K562 (cell line): ENCODE data around the gene ZSWIM3.

ENCODE experiments used
- C11orf30 ChIP-seq: fragments of 450-650 bp; IDR thresholded peaks from 2 replicates; pipeline ENCODE4 v1.6.1; 2016; ENCODE audit warnings: low read depth, mild to moderate bottlenecking
- HCFC1 ChIP-seq: IDR thresholded peaks from 2 replicates; pipeline ENCODE4 v1.6.1; 2012; ENCODE audit warnings: low read depth, low read length, improper control_type of control experiment
- HOXB6 ChIP-seq: fragments of 250-450 bp; sonication (Bioruptor Pico); IDR thresholded peaks from 2 replicates; pipeline ENCODE4 v1.5.1; 2022; ENCODE audit warnings: mild to moderate bottlenecking, borderline replicate concordance
- MTA2 ChIP-seq: fragments of 450-650 bp; IDR thresholded peaks from 2 replicates; pipeline ENCODE4 v1.6.1; 2016; ENCODE audit warnings: low read depth
- NCOR1 ChIP-seq: fragments of 450-650 bp; IDR thresholded peaks from 2 replicates; pipeline ENCODE4 v1.6.1; 2016; ENCODE audit warnings: mild to moderate bottlenecking, moderate library complexity
- NRF1 ChIP-seq, 2 experiments: fragments of 450-650 bp; IDR thresholded peaks in 1 of 2; conservative IDR thresholded peaks in 1 of 2; 2 replicates each; pipeline ENCODE4 v1.6.1; 2014; ENCODE audit warnings: mild to moderate bottlenecking in 2 of 2
- PHF8 ChIP-seq: fragments of 200-600 bp; sonication (generic); IDR thresholded peaks from 2 replicates; pipeline ENCODE4 v1.6.1; 2012; ENCODE audit warnings: mixed run types, mild to moderate bottlenecking, inconsistent platforms, low read length, moderate library complexity, borderline replicate concordance
- POLR2H ChIP-seq: IDR thresholded peaks from 2 replicates; pipeline ENCODE4 v1.6.1; 2016; ENCODE audit warnings: missing genetic modification characterization, low read depth, mild to moderate bottlenecking, control low read depth, missing compliant biosample characterization, moderate library complexity
- SRF ChIP-seq, 2 experiments: fragments of 250-450, 450-650 bp in 1 of 2; sonication (Bioruptor Pico) in 1 of 2; sonication (generic) in 1 of 2; formaldehyde crosslinking; IDR thresholded peaks; 2 replicates each; pipeline versions ENCODE4 v1.5.0 to v1.5.1; 2020 to 2022; ENCODE audit warnings: mild to moderate bottlenecking in 1 of 2, missing genetic modification reagents in 1 of 2
- TGIF2 ChIP-seq: sonication (generic); formaldehyde crosslinking; IDR thresholded peaks from 2 replicates; pipeline ENCODE4 v1.8.1; 2022; ENCODE audit warnings: mild to moderate bottlenecking, missing genetic modification reagents, moderate library complexity
- WHSC1 ChIP-seq: IDR thresholded peaks from one replicate; pipeline ENCODE4 v1.6.1; 2012; ENCODE audit warnings: low read length, control low read depth, inconsistent platforms
- ZBTB17 ChIP-seq: fragments of 450-650 bp; formaldehyde crosslinking; IDR thresholded peaks from 2 replicates; pipeline ENCODE4 v1.4.0; 2020; ENCODE audit warnings: mild to moderate bottlenecking
- TF ChIP-seq, protein P1 (sequence below), 3 experiments: IDR thresholded peaks in 2 of 3; conservative IDR thresholded peaks in 1 of 3; 2 replicates each; pipeline ENCODE4 v1.5.1; 2011 to 2012; ENCODE audit warnings: low read length in 3 of 3, mild to moderate bottlenecking in 3 of 3, control low read depth in 2 of 3, improper control_type of control experiment in 1 of 3, inconsistent platforms in 1 of 3, low read depth in 1 of 3, mixed read lengths in 1 of 3, moderate library complexity in 1 of 3; ENCODE audit not compliant: insufficient read depth in 2 of 3

DNA sequence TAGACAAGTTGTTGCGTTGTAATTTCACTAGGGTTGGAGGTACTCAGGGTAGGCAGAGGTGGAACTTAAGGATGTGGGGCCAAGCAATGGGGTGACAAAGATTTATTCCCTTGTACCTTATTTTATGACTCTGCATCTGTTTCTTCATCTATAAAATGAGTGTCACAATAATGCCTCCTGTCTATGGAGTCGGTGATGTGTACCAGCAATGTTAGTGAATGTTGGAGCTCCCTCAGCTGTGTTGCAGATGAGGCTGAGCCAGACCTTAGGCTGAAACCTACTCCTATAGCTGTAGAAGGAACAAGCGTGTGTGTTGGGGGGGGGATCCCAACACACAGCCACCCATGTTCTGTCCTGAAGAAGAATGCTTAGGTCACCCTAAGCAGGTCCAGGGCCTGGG, 40.5 kb upstream of the ZSWIM3 start:
- TF ChIP-seq HCFC1 (no peak), WHSC1 (no peak), TGIF2 (no peak), NCOR1 (no peak), ZBTB17 (CRISPR knock-in tag) (no peak), NRF1 (conservative IDR thresholded peaks at IDR 0.05 in 1 of 2, IDR thresholded peaks at IDR 0.05 in 1 of 2) (no peak), HOXB6 (no peak), C11orf30 (no peak), PHF8 (no peak), SRF (CRISPR knock-in tag; IDR thresholded peaks at IDR 0.05) (no peak), MTA2 (no peak), POLR2H (tag) (no peak)
- TF ChIP-seq, protein P1, sequence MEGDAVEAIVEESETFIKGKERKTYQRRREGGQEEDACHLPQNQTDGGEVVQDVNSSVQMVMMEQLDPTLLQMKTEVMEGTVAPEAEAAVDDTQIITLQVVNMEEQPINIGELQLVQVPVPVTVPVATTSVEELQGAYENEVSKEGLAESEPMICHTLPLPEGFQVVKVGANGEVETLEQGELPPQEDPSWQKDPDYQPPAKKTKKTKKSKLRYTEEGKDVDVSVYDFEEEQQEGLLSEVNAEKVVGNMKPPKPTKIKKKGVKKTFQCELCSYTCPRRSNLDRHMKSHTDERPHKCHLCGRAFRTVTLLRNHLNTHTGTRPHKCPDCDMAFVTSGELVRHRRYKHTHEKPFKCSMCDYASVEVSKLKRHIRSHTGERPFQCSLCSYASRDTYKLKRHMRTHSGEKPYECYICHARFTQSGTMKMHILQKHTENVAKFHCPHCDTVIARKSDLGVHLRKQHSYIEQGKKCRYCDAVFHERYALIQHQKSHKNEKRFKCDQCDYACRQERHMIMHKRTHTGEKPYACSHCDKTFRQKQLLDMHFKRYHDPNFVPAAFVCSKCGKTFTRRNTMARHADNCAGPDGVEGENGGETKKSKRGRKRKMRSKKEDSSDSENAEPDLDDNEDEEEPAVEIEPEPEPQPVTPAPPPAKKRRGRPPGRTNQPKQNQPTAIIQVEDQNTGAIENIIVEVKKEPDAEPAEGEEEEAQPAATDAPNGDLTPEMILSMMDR (IDR thresholded peaks at IDR 0.05 in 2 of 3, conservative IDR thresholded peaks at IDR 0.05 in 1 of 3; ENCODE audit: insufficient read depth in 2 of 3, low read depth in 1 of 3, low read length in 3 of 3), result no peak
